ENCODE results near the gene RBM19.

The RBM19 gene

GRCh38 chr12:113958108-113958507 is 8.0 kb downstream of the RBM19 start:
- DNase-seq (ENCODE audit: low spot score): no peak

- DNase-seq (ENCODE audit: low spot score): no peak
Measured at GRCh38 chr12:113957627-113958026, 8.5 kb downstream of the RBM19 start.

- DNase-seq (ENCODE audit: low spot score): no peak
Measured at GRCh38 chr12:113955109-113955970, 10.8 kb downstream of the RBM19 start.

- no peak for DNase-seq (ENCODE audit: low spot score)
Measured at GRCh38 chr12:113954547-113954946, 11.6 kb downstream of the RBM19 start.

- DNase-seq (ENCODE audit: low spot score): no peak
Measured at GRCh38 chr12:113950873-113951272, 15.3 kb downstream of the RBM19 start.

GRCh38 chr12:113949321-113950305 is 16.5 kb downstream of the RBM19 start:
- no peak for DNase-seq (ENCODE audit: low spot score)

- no peak for DNase-seq (ENCODE audit: low spot score)
Measured at GRCh38 chr12:113948151-113948914, 17.8 kb downstream of the RBM19 start.

- DNase-seq (ENCODE audit: low spot score): no peak
Measured at GRCh38 chr12:113946175-113946574, 19.9 kb downstream of the RBM19 start.

GRCh38 chr12:113945174-113946173 is 20.7 kb downstream of the RBM19 start:
- DNase-seq (ENCODE audit: low spot score): no peak

GRCh38 chr12:113942209-113942608 is 23.9 kb downstream of the RBM19 start:
- no peak for DNase-seq (ENCODE audit: low spot score)

- no peak for DNase-seq (ENCODE audit: low spot score)
Measured at GRCh38 chr12:113941208-113941486, 25.0 kb downstream of the RBM19 start.

- DNase-seq (ENCODE audit: low spot score): no peak
Measured at GRCh38 chr12:113940357-113941207, 25.5 kb downstream of the RBM19 start.

GRCh38 chr12:113939867-113940266 is 26.3 kb downstream of the RBM19 start:
- DNase-seq (ENCODE audit: low spot score): no peak

GRCh38 chr12:113938471-113938870 is 27.7 kb downstream of the RBM19 start:
- no peak for DNase-seq (ENCODE audit: low spot score)

GRCh38 chr12:113936460-113936859 is 29.7 kb downstream of the RBM19 start:
- DNase-seq (ENCODE audit: low spot score): no peak

GRCh38 chr12:113935459-113935858 is 30.7 kb downstream of the RBM19 start:
- DNase-seq (ENCODE audit: low spot score): no peak

GRCh38 chr12:113934946-113935345 is 31.2 kb downstream of the RBM19 start:
- DNase-seq (ENCODE audit: low spot score): no peak

- DNase-seq (ENCODE audit: low spot score): no peak
Measured at GRCh38 chr12:113934060-113934814, 31.9 kb downstream of the RBM19 start.

GRCh38 chr12:113933201-113933786 is 32.8 kb downstream of the RBM19 start:
- no peak for DNase-seq (ENCODE audit: low spot score)
